Activated naive CD8-positive, alpha-beta T cell treated with anti-CD3 and anti-CD28 coated beads, Interleukin-2, amount 10 ng/mL, durations not matched to agents 7 days and 5 days (primary cell): ENCODE results near the gene JMJD8. TPM values are rescaled to one million over a fixed set of nuclear protein-coding genes. Genes with fewer than 3 reads are reported as not detected.
"Not testable (repeated sequence)": the region's sequence is repeated elsewhere in the genome, so short reads cannot be mapped to it uniquely, and the experiment has no call there.

ENCODE experiments used
- ATAC-seq: fragments of 150-1000 bp; cut with Tn5 transposase; one replicate; pipeline ENCODE4 v1.10.0; 2021; ENCODE audit warnings: low read depth, moderate library complexity
- POLR2A ChIA-PET: fragments of 350-600 bp; sonication (Branson Sonifier 250); formaldehyde crosslinking; loops from one replicate; lab custom pipeline; 2021; ENCODE audit warnings: antibody characterized with exemption; lab: Charles Lee
- DNase-seq: peaks from one replicate; pipeline ENCODE4 v3.0.0; 2021
- H3K27ac Mint-ChIP-seq: one replicate; pipeline ENCODE4 v1.8.0; 2022; ENCODE audit warnings: mild to moderate bottlenecking, mixed read lengths
- H3K27me3 Mint-ChIP-seq: one replicate; pipeline ENCODE4 v1.8.0; 2022; ENCODE audit warnings: mild to moderate bottlenecking, moderate library complexity, mixed read lengths
- H3K36me3 Mint-ChIP-seq: one replicate; pipeline ENCODE4 v1.8.0; 2021; ENCODE audit warnings: mild to moderate bottlenecking, mixed read lengths
- H3K4me1 Mint-ChIP-seq: one replicate; pipeline ENCODE4 v1.8.0; 2021; ENCODE audit warnings: mixed read lengths
- H3K4me3 Mint-ChIP-seq: one replicate; pipeline ENCODE4 v1.8.0; 2022; ENCODE audit warnings: mild to moderate bottlenecking, moderate library complexity, mixed read lengths
- H3K9me3 Mint-ChIP-seq: one replicate; pipeline ENCODE4 v1.8.0; 2021; ENCODE audit warnings: mixed read lengths
- total RNA-seq, 2 experiments: library from RNA; stranded (reverse); gene quantifications; one replicate each; pipeline ENCODE4 v1.2.3, GENCODE V29; 2021

Gene JMJD8
- total RNA-seq, 2 experiments from 2014 or later, result 34.0 to 38.3 TPM

- ATAC-seq (no peak), DNase-seq (no peak)
- POLR2A ChIA-PET, result no interaction called here
- Mint-ChIP-seq H3K27ac (no peak overlapping the region), H3K4me3 (no peak overlapping the region), H3K9me3 (no peaks in the 10 kb centered on the region), H3K27me3 (peaks cover 29% of the 10 kb centered on the region), H3K4me1 (peaks cover 3% of the 10 kb centered on the region), H3K36me3 (no peaks in the 10 kb centered on the region)
These were observed 18.2 kb upstream of the JMJD8 start for GRCh38 chr16:702341-702740.

- ATAC-seq, result peak; percentile 54
- peaks cover 3% of the 10 kb centered on the region for H3K4me1 Mint-ChIP-seq
- no peaks in the 10 kb centered on the region for H3K9me3 Mint-ChIP-seq
- POLR2A ChIA-PET, result no interaction called here
- no peaks in the 10 kb centered on the region for H3K36me3 Mint-ChIP-seq
- peak; percentile 83 for DNase-seq
- peaks cover 17% of the 10 kb centered on the region for H3K27me3 Mint-ChIP-seq
- H3K4me3 Mint-ChIP-seq, result no peak overlapping the region
- H3K27ac Mint-ChIP-seq, result no peak overlapping the region
These were observed 16.8 kb upstream of the JMJD8 start for GRCh38 chr16:700684-701584.

DNA sequence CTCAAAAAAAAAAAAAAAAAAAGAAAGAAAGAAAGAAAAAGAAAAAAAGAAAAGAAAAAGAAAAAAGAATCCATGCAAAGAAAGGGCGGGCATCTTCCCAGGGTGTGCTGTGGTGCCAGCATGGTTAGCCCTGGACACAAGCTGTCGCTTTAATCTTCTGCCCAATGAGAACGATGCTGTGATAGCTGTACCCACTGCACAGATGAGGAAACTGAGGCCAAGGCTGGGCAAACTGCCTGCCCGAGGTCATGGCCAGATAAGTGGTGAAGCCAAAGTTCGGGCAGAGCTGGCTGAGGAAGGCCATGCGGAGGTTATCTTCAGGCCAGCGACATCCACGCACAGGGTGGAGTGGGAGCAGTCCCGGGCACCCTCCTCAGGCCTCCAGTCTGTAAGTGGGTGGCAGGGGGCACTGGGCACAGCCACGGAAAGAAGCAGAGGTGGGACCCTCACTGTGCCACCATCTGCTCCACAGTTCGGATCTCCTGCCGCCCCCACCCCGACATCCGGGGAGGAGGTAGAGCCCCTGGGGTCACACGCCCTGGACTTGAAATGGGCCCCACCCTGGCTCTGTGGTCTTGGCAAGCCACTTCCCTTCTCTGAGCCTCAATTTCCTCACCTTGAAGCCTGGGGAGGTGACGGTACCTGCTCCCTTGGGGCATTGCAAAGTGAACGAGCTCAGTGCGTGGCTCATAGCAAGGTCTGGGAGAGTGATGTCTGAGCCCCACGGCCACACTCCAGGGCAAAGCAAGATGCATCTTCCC is 15.0 kb upstream of the JMJD8 start:
- DNase-seq (no peak), ATAC-seq (no peak)
- no peaks in the 10 kb centered on the region for H3K36me3 Mint-ChIP-seq
- peaks cover 17% of the 10 kb centered on the region for H3K27me3 Mint-ChIP-seq
- H3K4me1 Mint-ChIP-seq, result peaks cover 6% of the 10 kb centered on the region
- no peaks in the 10 kb centered on the region for H3K9me3 Mint-ChIP-seq
- no peak overlapping the region for H3K27ac Mint-ChIP-seq
- POLR2A ChIA-PET, result interaction anchor here (0.7 to 1.1 kb wide), 2 partner anchors 9 to 19 kb away, joined by 3 to 6 read pairs; partner anchors contain the start of gene WDR24
- peak overlapping the region; percentile 6 for H3K4me3 Mint-ChIP-seq

- H3K4me1 Mint-ChIP-seq, result peaks cover 6% of the 10 kb centered on the region
- ATAC-seq (peak; percentile 70), DNase-seq (peak; percentile 82)
- POLR2A ChIA-PET, result interaction anchor here (0.7 to 2.3 kb wide), 9 partner anchors 11 to 93 kb away, joined by 3 to 11 read pairs (median 6); partner anchors contain the start of genes ANTKMT, CCDC78, CHTF18 and CIAO3
- no peaks in the 10 kb centered on the region for H3K9me3 Mint-ChIP-seq
- H3K27me3 Mint-ChIP-seq, result peaks cover 15% of the 10 kb centered on the region
- peak overlapping the region; percentile 74 for H3K27ac Mint-ChIP-seq
- H3K36me3 Mint-ChIP-seq, result no peaks in the 10 kb centered on the region
- H3K4me3 Mint-ChIP-seq, result peak overlapping the region; percentile 77
These were observed 11.4 kb upstream of the JMJD8 start for GRCh38 chr16:695355-696089.

- ATAC-seq, result no peak
- Mint-ChIP-seq H3K4me3 (peak overlapping the region; percentile 48), H3K27ac (no peak overlapping the region), H3K36me3 (no peaks in the 10 kb centered on the region), H3K9me3 (no peaks in the 10 kb centered on the region), H3K4me1 (peaks cover 8% of the 10 kb centered on the region), H3K27me3 (peaks cover 12% of the 10 kb centered on the region)
- POLR2A ChIA-PET, result interaction anchor here (1.0 to 2.3 kb wide), 8 partner anchors 11 to 94 kb away, joined by 4 to 11 read pairs (median 8); partner anchors contain the start of genes ANTKMT, CCDC78, CHTF18 and CIAO3
- DNase-seq, result no peak
These were observed 10.8 kb upstream of the JMJD8 start for GRCh38 chr16:694863-695354.

GRCh38 chr16:694187-694862 is 10.2 kb upstream of the JMJD8 start:
- Mint-ChIP-seq H3K4me3 (peak overlapping the region; percentile 50), H3K9me3 (no peaks in the 10 kb centered on the region), H3K27me3 (peaks cover 12% of the 10 kb centered on the region), H3K36me3 (no peaks in the 10 kb centered on the region), H3K4me1 (peaks cover 10% of the 10 kb centered on the region), H3K27ac (no peak overlapping the region)
- DNase-seq (no peak), ATAC-seq (no peak)
- POLR2A ChIA-PET, result interaction anchor here (1.8 to 2.3 kb wide), 4 partner anchors 10 to 46 kb away, joined by 6 to 11 read pairs (median 11); partner anchors contain the start of genes ANTKMT, CIAO3, JMJD8 and METRN

DNA sequence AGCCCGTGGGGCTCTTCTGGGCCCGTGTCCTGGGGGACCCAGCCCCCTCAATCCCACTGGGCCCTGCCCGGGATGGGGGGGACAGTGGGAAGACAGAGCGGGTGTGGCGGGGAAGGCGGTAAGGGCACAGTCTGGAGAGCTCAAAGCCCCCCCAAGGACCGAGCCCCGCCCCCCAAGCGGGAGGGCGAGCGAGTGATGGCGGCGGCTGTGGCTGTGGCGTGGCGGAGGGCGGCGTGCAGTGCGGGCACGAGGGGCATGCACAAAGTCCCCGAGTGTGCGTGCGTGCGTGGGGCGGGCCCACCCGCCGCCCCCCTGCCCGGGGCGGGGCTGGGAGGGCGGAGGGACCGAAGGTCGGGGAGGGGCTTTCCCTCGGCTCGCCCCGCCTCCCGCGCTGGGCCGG is 9.6 kb upstream of the JMJD8 start:
- H3K4me1 Mint-ChIP-seq, result peaks cover 12% of the 10 kb centered on the region
- POLR2A ChIA-PET, result no interaction called here

DNA sequence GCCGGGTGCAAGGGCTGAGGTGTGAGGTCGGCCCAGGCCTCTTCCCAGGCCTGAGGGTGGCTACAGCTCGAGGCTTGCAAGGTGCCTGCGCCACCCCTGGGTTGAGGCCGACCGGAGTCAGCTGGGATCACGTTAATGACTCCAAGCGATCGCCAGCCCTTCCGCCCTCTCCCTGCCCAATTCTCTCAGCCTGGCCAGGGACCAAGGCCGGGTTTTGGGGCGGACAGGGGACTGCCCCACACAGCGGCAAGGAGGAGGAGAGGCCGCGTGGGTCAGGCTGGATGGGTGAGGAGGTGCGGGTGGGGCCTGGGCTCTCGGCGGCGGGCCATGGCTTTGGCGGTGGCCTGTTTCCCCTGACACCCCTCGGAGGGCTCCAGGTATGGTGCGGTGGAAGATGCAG is 9.2 kb upstream of the JMJD8 start:
- no peak overlapping the region for H3K27ac Mint-ChIP-seq
- peaks cover 13% of the 10 kb centered on the region for H3K4me1 Mint-ChIP-seq
- no peak for ATAC-seq
- no peak for DNase-seq
- H3K36me3 Mint-ChIP-seq, result no peaks in the 10 kb centered on the region
- H3K4me3 Mint-ChIP-seq, result peak overlapping the region; percentile 42
- H3K9me3 Mint-ChIP-seq, result no peaks in the 10 kb centered on the region
- peaks cover 12% of the 10 kb centered on the region for H3K27me3 Mint-ChIP-seq
- POLR2A ChIA-PET, result no interaction called here

More for the DNA sequence above, 9.6 kb upstream of the JMJD8 start:
- no peak overlapping the region for H3K4me3 Mint-ChIP-seq
- ATAC-seq (no peak), DNase-seq (no peak)
- peaks cover 12% of the 10 kb centered on the region for H3K27me3 Mint-ChIP-seq
- H3K36me3 Mint-ChIP-seq, result no peaks in the 10 kb centered on the region
- H3K9me3 Mint-ChIP-seq, result no peaks in the 10 kb centered on the region
- no peak overlapping the region for H3K27ac Mint-ChIP-seq

GRCh38 chr16:692356-693108 is 8.4 kb upstream of the JMJD8 start:
- Mint-ChIP-seq H3K4me1 (peaks cover 13% of the 10 kb centered on the region), H3K4me3 (no peak overlapping the region), H3K27me3 (peaks cover 12% of the 10 kb centered on the region), H3K36me3 (no peaks in the 10 kb centered on the region), H3K9me3 (no peaks in the 10 kb centered on the region), H3K27ac (no peak overlapping the region)
- DNase-seq (no peak), ATAC-seq (no peak)
- POLR2A ChIA-PET, result no interaction called here

- ATAC-seq, DNase-seq, H3K9me3 Mint-ChIP-seq, POLR2A ChIA-PET, H3K36me3 Mint-ChIP-seq: not testable (repeated sequence)
- Mint-ChIP-seq H3K27ac (peak overlapping the region; percentile 32), H3K4me3 (peak overlapping the region; percentile 91), H3K27me3 (peaks cover 12% of the 10 kb centered on the region), H3K4me1 (peaks cover 13% of the 10 kb centered on the region)
These were observed 7.1 kb upstream of the JMJD8 start for GRCh38 chr16:691242-691641.

GRCh38 chr16:689175-689897 is 5.2 kb upstream of the JMJD8 start:
- peak overlapping the region; percentile 81 for H3K27ac Mint-ChIP-seq
- H3K27me3 Mint-ChIP-seq, result peaks cover 10% of the 10 kb centered on the region
- ATAC-seq (no peak), DNase-seq (no peak)
- H3K36me3 Mint-ChIP-seq, result no peaks in the 10 kb centered on the region
- H3K9me3 Mint-ChIP-seq, result no peaks in the 10 kb centered on the region
- POLR2A ChIA-PET, result interaction anchor here (0.5 to 2.6 kb wide), 11 partner anchors 9 to 162 kb away, joined by 3 to 37 read pairs (median 5); partner anchors contain the start of genes ANTKMT, CAPN15, CHTF18 and METTL26
- H3K4me3 Mint-ChIP-seq, result peak overlapping the region; percentile 91
- H3K4me1 Mint-ChIP-seq, result peaks cover 9% of the 10 kb centered on the region
